ENCODE measurements around the gene UBXN11.

Gene UBXN11

DNA sequence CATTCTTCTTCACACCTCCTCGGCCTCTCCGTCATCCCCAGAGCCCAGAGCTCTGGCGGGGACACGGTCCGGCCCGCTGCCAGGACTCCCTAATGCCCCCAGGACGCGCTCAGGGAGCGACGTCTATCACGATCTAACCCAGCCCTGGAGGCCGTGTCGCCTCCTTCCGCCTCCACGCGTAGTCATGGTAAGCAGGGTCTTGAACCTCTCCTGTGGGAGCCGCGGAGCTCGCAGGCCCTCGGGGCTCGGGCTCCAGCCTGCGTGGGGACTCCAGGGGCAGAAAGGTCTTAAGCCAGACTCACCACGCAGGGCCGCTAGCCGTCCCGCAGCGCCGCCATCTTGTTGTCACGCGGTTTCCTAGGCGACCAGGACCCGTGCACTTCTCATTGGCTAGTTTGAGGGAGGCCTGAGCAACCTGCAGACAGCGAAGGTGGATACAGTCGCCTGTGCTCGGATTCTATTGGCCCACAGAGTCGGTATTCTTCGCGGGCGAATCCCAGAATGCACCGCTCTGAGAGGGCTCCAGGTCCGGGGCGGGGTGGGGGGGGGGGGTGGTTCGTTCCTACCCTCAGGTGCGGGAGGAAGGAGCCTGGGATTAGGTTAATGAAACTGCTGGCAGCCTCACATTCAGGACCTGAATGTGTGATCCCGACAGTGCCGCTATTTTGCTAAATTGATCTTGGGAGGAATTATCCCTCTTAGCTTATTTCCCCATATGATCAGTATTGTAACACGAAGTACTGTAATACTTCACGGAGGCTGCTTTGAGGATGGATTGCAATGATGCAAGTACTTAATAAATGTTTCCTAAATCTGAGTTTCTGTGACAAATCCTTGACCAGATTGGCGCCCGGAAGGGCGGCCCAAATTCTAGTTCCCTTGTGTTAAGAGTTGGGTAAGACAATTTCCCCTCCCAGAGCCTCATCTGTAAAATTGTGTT lies at the start of gene UBXN11:
Gene UBXN11, minus strand, starts transcription at position 347 of the 940 bp plus-strand sequence. CDS start 3,753 bp downstream, outside the sequence.
- peak; percentile 57 to 75 for DNase-seq

- DNase-seq, result no peak
These were observed 49.7 kb upstream of the UBXN11 start for GRCh38 chr1:26356106-26356505.

GRCh38 chr1:26354972-26355371 lies 48.5 kb upstream of the UBXN11 start:
- no peak for DNase-seq

GRCh38 chr1:26353976-26354820 lies 47.8 kb upstream of the UBXN11 start, which contains the start of gene CRYBG2:
CRYBG2 (minus strand) TSS chr1:26354130; CDS start chr1:26346657, 7,473 bp downstream.
- no peak for DNase-seq

DNA sequence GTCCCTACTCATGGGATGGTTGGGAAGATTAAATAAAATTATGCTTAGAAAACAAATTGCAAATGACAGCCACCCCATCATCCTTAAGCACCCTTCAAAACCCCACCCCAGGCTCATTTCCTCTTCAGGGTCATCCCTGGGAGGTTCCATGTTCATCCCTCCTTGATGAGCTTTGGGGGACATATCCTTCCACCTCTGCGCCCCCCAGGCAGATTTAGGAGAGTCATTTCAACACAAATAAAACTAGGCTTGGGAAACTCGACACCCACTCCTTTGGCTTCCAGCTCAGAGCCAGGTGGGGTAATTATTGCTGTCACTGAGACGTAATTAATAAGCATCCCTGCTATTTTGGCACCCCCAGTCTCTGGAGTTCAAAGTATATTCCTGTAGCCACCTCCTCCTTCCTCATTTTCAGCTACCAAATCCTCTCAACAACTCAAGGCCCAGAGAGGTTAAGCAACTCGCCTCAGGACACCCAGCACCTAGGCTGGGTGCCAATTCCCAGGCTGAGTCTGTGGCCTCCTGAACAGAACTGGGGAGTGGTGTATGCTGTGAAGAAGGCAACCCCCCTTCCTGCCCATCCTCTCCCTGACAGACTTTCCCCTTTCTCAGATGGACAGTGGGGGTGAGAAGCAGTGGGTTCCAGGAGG lies 46.9 kb upstream of the UBXN11 start:
- no peak for DNase-seq

- no peak for DNase-seq
These were observed 45.9 kb upstream of the UBXN11 start for GRCh38 chr1:26352338-26352679.

- no peak for DNase-seq
These were observed 45.3 kb upstream of the UBXN11 start for GRCh38 chr1:26351590-26352337.

DNA sequence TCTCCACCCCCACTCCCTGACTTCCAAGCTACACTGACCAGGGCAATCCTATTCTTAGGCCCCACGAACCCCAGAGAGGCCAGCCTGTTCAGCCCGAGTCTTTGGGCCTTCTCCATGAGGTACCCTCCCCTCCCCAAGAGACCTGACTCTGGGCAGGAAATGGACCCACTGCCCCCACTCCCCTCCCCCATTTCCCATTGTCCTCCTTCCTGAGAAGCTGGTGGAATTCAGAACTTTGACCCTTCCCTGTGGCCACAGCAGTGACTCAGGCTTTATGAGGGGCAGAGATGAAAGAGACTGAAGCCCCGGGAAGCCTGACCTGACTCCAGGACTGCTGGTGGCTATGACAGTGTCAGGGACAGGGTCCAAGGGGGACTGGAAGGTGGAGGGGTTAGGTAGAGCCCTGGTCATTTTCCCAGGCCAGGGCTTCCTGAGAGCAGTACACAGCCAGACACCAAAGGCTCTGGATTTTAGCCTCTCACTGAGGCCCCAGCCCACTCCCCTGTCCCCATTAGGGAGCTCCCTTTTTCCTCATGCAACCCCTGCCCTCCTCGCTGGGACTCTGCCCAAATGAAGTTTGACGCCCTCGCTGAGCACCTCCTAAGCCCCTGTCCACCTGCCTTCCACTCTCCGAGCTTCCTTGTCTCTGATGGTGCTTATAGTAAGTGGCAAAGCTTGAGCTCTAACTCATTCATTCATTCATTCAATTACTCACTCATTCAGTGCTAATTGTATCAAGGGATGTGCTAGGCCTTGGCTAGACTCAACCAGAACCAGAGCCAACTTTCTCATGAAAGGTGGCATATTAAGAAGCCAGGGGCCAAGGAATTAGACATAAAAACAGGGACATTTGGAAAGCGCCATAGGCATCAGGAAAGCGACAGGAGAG lies 44.5 kb upstream of the UBXN11 start:
- DNase-seq, result no peak

DNA sequence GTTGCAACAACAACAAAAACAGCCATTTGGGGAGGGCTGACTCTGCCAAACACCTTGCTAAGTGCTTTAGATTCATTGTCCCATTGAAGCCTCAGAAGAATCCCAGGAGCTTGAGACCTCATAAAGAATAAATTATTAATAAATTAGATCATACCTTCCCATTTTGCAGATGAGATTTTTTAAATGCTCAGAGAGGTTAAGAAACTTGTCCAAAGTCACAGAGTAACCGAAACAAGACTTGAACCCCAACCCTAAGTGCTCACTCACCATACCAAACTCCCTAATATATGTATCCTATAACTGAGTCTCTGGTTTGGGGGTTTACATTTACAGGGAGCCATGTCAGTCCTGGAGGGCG lies 43.9 kb upstream of the UBXN11 start:
- DNase-seq, result no peak

- DNase-seq, result no peak
These were observed 43.4 kb upstream of the UBXN11 start for GRCh38 chr1:26349877-26350244.

DNA sequence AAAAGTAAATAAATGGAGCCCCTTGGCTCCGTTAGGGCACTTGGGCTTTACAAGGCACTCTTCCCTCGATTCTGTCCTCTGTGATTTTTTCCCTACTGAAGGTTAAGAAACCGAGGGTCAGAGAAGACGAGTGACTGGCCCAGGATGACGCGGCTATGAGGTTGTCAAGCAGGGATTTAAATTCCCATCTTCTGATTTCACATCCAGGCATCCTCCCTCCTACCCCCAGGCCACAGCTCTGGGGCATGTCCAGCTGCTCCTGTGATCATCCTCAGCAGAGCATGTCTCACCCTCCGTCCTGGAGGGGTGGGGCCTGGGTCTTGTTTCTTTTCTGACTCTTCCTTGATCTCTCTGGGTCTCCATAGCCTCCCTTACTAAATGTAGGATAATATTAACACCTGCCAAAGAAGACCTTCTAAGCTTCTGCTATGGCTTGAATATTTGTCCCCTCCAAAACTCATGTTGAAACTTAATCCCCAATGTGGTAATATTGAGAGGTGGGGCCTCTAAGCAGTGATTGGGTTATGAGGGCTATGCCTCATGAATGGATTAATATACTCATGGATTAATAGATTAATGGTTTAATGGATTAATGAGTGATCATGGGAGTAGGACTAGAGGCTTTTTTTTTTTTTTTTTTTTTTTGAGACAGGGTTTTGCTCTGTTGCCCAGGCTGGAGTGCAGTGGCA lies 42.9 kb upstream of the UBXN11 start:
- DNase-seq, result no peak

DNA sequence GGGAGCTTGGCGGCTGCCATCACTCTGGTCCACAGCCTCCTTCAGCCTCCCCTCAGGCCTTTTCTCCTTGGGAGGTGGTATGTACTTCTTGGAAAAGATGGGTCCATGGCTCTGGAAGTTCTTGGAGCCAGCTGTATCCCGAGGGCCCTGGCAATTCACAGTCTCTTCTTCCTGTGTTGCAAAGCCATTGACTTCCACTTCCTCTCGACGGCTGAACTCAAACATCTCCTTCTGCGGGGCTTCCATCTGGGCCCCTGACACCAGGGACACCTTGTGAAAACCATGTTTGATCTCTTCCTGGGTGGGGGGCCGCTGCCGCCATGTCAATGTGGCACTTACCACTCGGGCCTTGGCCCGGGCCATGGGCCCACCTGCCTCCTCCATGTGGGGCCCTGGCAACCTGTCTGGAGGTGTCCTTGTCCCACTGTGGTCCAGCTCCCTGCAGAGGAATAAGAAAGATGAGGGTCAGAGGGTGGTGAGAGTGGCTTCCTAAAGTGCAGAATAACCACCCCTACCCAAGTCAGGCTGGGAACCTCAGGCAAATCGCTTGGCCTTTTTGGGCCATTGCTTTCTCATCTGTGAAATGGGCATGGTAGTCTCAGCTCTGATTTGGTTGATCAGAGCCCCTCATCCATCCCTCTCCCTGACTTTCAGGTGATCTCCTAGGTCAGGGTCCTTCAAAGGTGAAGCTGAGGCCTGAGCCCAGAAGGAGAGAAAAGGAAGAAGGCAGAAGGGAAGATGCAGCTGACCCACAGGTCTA lies 40.0 kb upstream of the UBXN11 start:
- no peak for DNase-seq

- DNase-seq, result no peak
These were observed 39.3 kb upstream of the UBXN11 start for GRCh38 chr1:26345718-26346117.

- DNase-seq, result no peak
These were observed 37.9 kb upstream of the UBXN11 start for GRCh38 chr1:26344147-26344920.

DNA sequence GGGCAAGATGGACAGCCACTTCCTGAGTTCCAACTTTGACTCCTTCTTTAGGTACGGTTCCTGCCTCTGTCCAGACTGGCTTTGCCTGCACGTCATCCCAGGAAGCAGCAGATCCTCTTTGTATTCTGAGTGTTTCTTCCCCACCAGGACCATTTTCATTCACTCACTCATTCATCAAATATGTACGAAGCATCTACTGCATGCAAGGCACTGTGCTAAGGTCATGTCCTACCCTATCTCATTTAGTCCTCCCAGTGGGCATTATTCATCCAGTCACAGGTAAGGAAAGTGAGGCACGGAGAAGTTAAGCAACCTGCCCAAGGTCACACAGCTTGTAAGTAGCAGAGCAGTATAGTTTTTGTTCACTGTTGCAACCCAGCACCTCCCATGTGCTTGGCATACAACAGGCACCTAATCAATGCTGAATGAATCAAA lies 33.6 kb upstream of the UBXN11 start:
- DNase-seq, result no peak

DNA sequence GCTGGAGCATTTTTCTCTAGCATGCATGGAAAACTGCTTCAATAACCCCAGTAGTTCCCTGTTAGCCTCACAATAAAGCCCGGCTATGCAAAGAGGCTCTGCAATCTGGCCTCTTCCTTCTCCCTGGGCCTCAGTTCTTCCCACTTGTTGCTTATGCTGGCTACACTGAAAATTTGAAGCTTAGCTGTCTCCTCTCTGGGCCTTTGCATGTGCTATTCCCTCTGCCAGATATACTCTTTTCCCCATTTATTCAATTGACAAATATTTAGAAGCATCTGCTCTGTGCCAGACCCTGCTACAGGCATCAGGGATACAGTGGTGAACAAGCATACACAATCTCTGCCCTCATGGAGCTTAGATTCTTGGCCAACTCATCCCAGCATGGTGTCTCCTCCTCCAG lies 32.2 kb upstream of the UBXN11 start:
- no peak for DNase-seq

- no peak for DNase-seq
These were observed 31.2 kb upstream of the UBXN11 start for GRCh38 chr1:26337625-26338024.

- DNase-seq, result no peak
These were observed 30.7 kb upstream of the UBXN11 start for GRCh38 chr1:26337206-26337535.

DNA sequence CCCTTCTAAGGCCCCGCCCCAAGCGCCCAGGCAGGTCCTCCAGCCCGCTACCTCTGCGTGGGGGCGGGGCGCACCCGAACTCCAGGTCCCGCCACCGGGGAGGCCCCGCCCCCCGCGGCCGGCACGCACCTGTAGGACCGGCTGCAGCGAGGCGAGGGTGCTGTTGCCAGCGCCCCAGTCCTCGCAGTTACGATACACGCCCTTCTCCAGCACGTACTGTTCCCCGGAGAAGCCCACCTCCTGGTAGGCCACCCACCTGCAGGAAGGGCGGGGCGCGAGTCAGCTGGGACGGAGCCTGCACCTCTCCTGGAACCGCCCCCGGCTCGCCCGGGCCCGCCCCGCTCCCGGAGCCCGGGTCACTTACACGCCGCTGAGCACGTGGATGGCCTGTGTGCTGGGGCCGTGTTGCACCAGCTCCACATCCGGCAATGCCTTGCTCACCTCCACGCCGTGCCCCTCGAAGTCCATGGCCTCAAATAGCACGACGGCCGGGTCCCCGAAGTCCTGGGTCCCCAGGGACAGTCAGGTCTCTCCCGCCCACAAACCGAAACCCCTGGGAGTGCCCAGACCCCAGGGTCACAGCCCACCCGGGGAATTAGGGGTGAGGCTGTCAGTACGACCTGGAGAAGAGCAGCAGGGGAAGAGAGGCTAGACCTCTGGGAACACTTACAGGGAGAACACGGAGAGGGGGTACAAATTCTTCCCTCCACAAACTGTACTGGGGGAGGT lies 30.2 kb upstream of the UBXN11 start:
- no peak for DNase-seq
